HEK293T (cell line): ENCODE data around the gene TUSC2.

Experiments used
- BHLHE40 ChIP-seq: fragments of 450-650 bp; IDR thresholded peaks from 2 replicates; pipeline ENCODE4 v1.6.1; 2016; ENCODE audit warnings: mild to moderate bottlenecking, moderate library complexity, borderline replicate concordance
- ELF4 ChIP-seq: fragments of 450-650 bp; IDR thresholded peaks from 2 replicates; pipeline ENCODE4 v1.6.1; 2017; ENCODE audit warnings: antibody characterized with exemption
- FOXA1 ChIP-seq: fragments of 450-650 bp; IDR thresholded peaks from 2 replicates; pipeline ENCODE4 v1.6.1; 2016; ENCODE audit warnings: mild to moderate bottlenecking
- FOXK2 ChIP-seq: fragments of 450-650 bp; IDR thresholded peaks from 2 replicates; pipeline ENCODE4 v1.6.1; 2016; ENCODE audit warnings: mild to moderate bottlenecking
- FOXM1 ChIP-seq: fragments of 450-650 bp; IDR thresholded peaks from 2 replicates; pipeline ENCODE4 v1.6.1; 2017; ENCODE audit warnings: mild to moderate bottlenecking, borderline replicate concordance
- LEF1 ChIP-seq: fragments of 450-650 bp; IDR thresholded peaks from 2 replicates; pipeline ENCODE4 v1.6.1; 2017; ENCODE audit warnings: mild to moderate bottlenecking, borderline replicate concordance
- PKNOX1 ChIP-seq: fragments of 450-650 bp; IDR thresholded peaks from 2 replicates; pipeline ENCODE4 v1.6.1; 2016
- SP1 ChIP-seq: fragments of 450-650 bp; IDR thresholded peaks from 2 replicates; pipeline ENCODE4 v1.6.1; 2017
- SUZ12 ChIP-seq: fragments of 450-650 bp; IDR thresholded peaks from 2 replicates; pipeline ENCODE4 v1.6.1; 2016; ENCODE audit warnings: mild to moderate bottlenecking
- TARDBP ChIP-seq: fragments of 450-650 bp; IDR thresholded peaks from 2 replicates; pipeline ENCODE4 v1.6.1; 2016
- ZNF384 ChIP-seq: fragments of 450-650 bp; IDR thresholded peaks from 2 replicates; pipeline ENCODE4 v1.6.1; 2016

- TF ChIP-seq SUZ12 (no peak), FOXA1 (no peak), FOXK2 (no peak), FOXM1 (no peak), LEF1 (no peak), SP1 (no peak), ZNF384 (no peak), ELF4 (no peak), BHLHE40 (no peak), TARDBP (no peak), PKNOX1 (no peak)
Observed at GRCh38 chr3:50356553-50356952, 28.5 kb upstream of the TUSC2 start.
